Suppressor macrophage treated with lipopolysaccharide for 1 hour (primary cell): Measurements from ENCODE around the gene BUB3.
"Not testable (repeated sequence)": the region's sequence is repeated elsewhere in the genome, so short reads cannot be mapped to it uniquely, and the experiment has no call there.

Experiments
- DNase-seq, 3 donors: peaks; one replicate each; pipeline ENCODE4 v3.0.0-alpha.2; 2020 to 2022

The BUB3 gene

DNA sequence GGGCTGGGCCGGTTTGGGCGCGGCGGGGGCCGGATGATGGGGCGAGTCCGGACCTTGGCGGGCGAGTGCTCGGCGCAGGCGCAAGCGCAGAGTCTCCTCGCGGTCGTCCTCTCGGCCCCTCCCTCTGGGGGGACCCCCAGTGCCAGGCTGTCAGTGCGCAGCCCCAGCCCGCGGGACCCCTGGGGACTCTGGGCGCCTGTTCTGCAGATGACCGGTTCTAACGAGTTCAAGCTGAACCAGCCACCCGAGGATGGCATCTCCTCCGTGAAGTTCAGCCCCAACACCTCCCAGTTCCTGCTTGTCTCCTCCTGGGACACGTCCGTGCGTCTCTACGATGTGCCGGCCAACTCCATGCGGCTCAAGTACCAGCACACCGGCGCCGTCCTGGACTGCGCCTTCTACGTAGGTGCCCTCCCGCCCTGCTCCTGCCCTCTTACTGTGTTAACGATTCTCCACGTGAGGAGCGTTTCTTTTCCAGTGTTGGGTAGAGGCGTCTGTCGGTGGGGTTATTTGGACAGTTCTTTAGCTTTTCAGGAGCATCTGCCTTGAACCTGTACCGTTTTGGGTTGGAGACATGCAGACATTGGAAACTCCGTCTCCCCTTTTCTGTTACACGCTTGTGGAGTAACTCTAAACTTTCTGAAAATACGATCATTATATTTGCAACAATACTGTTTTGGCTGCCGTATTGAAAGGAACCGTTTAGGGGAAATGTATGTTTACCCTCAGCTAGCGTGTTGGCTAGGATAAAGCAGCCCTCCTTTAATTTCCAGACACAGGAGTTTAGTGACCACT, 706 bp downstream of the BUB3 start:
- DNase-seq, result peak in 2 of 3 donors; percentile 55 to 71

DNA sequence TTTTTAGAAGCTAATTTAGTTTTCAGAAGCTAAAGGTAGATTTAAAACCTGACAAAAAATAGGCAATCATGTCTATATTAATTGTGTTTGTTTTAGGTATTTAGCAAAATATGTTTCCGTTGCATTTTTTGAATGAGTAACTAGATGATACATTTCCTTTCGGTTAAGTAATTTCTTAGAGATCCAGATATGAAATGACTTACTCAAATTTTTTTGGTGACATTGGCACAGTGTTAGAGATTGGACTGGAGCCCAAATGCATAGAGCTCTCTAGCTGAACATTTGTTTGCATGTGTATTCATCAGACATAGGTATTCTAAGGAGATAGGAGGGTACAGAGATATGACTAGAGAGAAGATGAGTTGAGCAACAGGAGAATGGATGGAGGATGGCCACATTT, 1.9 kb downstream of the BUB3 start:
- DNase-seq, result no peak

DNA sequence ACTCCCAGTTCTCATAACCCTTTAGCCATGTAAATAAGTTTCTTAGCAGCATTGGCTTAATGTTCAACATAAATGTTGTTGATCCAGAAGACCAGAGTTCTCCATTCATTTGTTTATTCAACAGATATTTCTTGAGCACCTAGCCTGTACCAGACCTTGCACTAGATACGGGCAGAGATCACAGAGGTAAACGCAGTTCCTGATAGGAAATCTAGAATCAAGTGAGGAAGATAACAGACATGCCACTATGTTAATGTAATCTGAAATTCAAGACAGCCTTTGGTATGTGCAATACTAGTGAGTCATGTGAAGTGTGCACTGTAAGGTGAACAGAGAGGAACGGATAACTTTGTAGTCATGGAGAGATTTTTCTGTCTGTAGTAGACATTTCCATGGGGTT, 3.0 kb downstream of the BUB3 start:
- DNase-seq, result no peak

DNA sequence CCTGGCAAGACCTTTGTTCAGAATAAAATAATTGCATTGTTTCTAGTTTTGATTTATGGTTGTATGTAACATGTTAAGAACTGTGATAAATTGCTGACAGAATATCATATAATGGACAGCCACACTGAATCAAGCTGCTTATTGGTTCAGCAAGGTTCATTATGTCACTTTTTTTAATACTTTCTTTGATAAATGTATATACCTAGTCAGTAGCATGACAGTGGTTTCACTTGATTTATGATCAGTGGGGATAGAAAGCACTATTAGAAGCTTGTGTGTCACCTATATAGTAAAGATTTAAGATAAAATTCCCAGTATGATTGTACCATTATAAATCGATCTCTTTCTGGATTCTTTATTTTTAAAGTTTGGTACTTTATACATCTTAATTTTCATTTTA, 4.5 kb downstream of the BUB3 start:
- DNase-seq, result no peak

DNA sequence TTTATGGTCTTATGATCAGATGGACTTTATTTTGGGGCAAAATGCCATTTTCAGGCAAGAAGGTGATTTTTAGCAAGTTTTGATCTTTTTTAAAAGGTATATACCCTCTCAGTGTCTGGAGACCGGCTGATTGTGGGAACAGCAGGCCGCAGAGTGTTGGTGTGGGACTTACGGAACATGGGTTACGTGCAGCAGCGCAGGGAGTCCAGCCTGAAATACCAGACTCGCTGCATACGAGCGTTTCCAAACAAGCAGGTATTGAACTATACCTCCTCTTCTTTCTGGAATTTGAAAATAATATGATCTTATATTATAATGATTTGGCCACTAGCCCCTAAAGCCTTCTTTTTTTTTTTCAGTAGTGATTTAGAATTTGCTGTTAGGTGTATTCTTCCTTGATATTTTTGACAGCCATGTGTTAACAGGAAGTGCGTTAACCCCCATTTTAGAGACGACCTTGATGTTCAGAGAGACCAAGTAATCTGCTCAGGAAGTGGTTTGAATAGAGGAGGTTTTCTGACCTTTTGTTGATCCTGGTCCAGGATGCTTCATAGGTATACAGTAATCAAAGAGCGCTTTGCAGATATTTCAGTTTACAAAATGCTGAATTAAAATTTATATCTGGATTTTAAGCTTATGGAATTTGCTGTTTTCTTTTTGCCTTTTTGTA, 6.2 kb downstream of the BUB3 start:
- DNase-seq, result no peak

DNA sequence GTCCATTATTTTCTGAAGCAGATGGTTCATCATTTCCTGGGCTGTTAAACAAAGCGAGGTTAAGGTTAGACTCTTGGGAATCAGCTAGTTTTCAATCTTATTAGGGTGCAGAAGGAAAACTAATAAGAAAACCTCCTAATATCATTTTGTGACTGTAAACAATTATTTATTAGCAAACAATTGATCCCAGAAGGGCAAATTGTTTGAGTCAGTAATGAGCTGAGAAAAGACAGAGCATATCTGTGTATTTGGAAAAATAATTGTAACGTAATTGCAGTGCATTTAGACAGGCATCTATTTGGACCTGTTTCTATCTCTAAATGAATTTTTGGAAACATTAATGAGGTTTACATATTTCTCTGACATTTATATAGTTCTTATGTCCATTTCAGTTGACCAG, 10.1 kb downstream of the BUB3 start:
- DNase-seq, result no peak

DNA sequence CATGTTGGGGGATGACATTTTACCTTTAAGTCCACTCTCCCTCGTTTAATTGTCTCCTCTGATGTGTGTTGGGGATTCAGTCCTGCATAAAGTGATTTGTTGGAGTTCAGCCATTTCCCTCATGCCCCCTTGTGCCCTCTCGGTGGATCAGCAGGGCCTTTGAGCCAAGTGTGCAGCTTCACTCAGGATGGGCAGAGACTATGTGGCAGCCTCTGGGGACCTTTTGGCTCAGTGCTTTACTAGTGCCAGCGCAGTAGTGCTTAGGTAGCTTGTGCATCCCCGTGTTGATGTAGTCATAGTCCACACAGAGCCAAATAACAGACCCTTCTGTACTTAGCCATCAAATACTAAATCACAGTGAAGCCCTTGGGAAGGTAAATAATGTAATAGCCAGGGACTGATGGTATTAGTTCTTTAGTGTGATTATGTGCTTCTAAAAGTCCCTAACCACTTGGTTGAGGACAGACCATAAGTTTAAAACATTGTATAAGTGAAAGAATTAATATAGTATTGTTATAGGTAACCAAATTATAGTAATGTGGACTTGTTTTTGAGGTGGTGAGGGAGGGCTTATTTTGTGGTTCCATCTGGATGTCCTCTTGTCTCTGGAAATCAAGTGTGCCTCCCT, 11.4 kb downstream of the BUB3 start:
- DNase-seq, result no peak

DNA sequence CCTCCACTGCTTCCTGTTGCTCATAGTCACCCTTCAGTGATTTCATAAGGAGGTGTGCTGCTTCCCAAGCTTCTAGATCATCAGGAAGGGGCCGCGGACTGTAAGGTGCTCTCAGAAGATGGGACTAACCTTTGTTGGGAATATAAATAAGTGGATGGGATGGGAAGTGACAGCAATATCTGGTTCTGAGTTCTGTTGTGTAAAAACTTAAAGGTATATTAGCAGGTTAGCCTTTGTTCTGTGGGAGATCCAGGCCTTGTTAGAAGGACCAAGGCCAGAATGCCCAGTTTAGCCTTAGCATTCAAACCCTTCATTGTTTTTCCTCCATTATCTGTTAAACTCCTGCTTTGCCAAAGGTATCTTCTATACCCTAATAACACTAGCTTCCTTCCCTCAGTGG, 12.4 kb downstream of the BUB3 start:
- no peak for DNase-seq

DNA sequence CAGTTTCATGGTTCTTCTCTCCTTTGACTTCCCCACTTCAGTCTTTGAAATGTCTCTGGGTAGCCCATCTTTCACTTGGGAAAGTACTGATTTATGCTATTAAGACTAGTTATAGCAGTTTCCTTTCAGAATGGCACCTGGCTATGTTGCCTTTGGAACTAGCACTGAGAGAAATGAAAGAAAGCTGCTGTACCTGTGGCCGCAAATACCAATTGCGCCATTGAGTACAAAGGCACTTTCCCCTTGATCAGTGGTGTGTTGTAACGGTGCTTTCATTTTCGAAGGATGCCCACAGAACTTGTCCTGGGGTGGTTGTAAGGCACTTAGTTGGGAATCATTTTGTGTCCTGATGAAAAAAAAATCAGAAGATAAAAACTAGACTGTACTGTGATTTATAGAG, 16.8 kb downstream of the BUB3 start:
- no peak for DNase-seq

DNA sequence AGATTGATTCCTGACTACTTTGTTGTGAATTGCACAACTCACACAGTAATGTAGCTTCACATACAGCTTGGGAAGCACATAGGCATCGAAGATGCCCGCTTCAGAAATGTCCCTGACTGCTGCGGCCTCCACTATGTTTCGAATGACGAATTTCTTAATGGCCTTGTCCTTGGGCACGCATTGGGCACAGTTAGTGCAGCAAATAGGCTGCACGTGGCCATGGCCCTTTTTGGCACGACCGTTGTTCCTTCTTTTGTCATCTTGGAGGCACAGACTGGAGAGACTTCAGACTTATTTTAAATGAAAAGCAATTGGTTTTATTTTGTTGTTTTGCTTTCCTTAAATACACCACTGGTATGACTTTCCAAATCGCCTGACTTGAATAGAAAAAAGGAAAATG, 17.4 kb downstream of the BUB3 start:
- DNase-seq, result not testable (repeated sequence)

DNA sequence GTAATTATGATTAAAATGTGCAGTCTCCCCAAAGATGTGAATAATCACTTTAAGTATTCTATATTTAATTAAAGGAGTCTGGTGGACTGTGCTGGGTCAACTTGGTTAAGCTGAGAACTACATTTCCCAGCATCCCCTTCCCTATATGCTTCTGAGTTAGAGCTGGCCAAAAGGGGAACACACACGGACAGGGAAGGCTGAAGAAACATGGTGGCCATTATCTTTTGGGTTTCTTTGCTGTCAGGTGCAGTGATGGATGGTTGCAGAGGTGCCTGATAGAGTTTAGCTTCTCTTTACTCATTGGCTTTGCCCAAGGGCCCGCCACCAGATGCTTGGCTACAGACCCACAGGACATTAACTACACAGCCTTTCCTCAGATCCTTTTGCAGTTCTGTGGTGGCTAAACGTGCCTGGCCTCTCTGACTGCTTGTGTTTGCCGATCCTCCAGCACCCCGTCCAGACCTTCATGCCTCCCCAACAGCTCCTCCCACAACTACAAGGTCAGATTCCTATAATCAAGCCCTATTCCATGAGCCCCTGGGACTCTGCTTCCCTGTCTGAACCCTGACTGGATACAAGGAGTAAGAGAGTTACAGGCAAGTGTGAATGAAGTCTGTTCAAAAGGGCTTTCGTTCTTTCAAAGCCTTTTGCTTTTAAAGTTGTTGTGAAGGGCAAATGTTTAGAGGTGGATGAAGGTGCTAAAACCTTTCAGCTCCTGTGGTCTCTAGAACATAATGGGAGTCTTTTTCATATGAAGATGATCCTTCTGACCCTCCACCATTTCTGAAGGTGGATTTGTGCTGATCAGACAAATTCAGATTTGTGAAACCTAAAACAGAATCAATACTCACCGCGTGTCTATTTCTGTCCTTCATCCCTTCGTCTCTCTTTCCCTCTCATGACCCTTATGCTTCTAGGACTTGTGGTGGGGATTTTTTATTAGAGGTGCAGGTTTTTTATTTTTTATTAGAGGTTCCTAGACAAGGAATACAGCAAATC, 21.5 kb downstream of the BUB3 start:
- DNase-seq, result no peak

DNA sequence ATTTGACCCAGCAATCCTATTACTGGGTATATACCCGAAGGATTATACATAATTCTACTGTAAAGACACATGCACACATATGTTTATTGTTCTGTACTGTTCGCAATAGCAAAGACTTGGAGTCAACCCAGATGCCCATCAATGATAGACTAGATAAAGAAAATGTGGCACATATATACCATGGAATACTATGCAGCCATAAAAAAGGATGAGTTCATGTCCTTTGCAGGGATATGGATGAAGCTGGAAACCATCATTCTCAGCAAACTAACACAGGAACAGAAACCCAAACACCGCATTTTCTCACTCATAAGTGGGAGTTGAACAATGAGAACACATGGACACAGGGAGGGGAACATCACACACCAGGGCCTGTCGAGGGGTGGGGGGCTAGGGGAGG, 24.2 kb downstream of the BUB3 start:
- not testable (repeated sequence) for DNase-seq

DNA sequence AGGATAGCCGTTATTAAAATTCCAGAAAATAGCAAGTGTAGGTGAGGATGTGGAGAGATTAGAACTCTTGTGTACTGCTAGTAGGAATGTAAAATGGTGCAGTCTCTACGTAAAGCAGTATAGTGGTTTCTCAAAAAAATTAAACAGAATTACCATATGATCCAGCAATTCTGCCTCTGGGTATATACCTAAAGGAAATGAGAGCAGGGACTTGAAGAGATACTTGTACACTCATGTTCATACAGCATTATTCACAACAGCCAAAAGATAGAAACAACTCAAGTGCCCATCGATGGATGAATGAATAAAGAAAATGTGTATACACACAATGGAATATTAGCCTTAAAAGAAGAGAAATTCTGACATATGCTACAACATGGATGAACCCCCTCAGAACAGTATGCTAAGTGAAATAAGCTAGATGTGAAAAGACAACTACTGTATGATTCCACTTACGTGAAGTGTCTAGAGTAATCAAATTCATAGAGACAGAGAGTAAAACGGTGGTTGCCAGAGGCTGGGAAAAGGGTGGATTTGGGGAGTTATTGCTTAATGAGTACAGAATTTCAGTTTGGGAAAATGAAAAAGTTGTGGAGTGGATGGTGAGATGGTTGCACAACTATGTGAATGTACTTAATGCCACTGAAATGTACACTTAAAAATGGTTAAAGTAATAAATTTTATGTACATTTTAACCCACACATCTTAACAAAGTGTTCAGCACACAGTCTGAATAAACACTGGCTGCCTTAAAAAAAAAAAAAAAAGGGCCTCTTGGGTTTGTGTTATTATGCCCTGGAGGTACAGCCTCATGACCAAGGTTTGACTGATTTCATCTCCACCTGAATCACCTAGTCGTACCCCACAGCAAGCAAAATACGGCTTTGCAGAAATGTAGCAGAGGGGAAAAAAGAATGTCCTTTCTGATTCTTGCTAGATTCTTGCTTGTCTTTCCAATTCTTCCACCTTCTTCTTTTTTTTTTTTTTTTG, 26.2 kb downstream of the BUB3 start:
- no peak for DNase-seq

DNA sequence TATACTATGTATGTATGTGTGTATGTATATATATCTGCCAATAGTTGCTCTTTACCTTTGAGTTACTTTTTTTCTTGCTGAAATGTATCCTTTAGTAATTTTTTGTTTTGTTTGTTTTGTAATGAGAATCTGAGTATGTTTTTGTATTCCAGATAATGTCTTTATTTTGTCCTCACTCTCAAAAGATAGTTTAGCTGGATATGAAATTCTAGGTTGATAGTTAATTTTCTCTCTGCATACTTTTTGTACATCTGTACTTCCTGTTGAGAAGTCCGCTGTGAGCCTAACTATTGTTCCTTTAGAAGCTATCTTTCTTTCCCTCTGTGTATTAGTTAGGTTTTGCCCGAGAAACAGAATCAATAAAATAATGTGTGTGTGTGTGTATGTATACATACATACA, 29.5 kb downstream of the BUB3 start:
- no peak for DNase-seq

DNA sequence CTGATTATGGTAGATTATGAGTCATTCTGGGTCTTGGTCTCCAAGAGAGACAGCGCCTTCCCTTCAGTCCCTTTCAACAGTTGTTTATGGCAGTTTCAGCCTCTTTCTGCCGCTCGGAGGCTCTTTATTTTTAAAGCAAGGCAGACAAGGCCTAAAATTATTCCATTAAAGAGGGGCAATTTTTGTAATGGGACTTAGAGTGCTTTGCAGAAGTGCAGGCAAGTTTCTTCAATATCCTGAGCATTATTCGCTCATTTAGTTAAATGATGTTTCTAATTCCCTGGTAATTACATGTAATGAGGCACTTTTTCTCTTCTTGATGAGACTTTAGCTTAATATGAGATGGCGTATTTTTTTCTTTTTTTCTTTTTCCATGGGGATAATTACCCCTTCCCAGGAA, 33.6 kb downstream of the BUB3 start:
- no peak for DNase-seq

DNA sequence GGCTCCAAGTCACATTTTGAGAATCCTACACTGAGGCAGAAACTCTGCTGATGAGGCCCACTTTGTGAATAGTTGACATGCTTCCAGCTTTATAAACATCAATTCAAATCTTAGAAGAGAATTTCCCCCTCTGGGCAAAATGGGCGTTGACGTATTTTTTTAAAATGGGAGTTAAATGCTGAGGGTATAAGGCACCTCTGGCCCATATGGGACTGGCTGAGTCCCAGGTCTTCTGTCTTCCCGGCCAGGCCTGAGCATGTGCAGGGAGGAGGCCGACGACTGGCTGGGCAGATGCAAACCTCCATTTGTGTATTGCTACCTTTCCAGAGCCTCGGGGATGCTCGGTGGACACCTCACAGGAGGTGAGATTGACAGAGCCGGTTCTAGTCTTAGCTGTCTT, 37.7 kb downstream of the BUB3 start:
- DNase-seq, result no peak

DNA sequence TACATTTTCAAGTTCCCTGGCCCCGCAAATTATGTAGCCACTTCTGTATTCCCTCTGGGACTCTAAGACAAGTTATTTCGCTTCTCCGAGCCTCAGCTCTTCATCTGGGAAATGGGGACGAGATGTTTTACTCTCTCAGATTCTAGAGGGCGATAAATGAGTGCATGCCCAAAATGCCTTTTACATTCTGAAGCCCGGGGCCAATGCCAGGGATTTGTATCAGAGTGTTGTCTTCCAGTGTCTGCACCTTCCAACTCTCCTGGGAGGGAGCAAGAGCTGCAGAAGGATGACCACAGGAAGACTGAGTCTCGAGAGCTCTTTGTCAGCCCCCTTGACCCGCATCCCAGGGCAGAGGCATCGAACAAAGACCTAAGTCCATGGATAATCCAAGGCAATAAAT, 39.9 kb downstream of the BUB3 start:
- DNase-seq, result no peak

DNA sequence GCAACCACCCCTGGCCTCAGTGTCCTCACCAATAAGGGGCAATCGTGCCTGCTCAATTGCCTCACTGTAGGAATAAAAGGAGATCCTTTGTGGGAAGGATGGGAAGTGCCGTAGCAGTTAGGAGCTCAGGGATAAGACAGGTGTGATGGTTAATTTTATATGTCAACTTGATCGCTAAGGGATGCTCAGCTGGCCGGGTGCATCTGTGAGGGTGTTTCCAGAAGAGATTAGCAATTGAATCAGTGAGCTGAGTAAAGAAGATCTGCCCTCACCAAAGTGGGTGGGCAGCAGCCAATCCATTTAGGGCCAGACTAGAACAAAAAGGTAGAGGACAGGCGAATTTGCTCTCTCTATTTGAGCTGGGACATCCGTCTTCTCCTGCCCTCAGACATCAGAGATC, 46.3 kb downstream of the BUB3 start:
- no peak for DNase-seq

DNA sequence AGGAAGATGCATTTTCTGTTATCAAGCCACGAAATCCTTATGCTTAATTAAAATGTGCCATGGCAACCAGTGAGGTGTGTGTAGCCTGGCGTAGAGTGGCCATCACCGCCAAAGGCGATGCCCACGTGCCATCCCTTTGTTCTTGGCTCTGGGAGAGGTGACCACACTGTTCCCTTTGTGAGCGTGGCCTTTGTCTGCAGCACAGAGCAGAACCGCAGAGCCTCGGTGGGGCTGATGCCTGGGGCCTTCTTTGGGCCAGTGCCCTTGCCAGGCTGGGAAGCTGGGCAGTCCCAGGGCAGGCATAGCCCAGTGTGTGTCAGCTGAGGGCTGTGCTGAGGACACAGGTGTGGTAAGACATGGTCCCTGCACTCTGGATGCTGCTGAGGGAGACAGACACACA, 48.3 kb downstream of the BUB3 start:
- DNase-seq, result no peak

DNA sequence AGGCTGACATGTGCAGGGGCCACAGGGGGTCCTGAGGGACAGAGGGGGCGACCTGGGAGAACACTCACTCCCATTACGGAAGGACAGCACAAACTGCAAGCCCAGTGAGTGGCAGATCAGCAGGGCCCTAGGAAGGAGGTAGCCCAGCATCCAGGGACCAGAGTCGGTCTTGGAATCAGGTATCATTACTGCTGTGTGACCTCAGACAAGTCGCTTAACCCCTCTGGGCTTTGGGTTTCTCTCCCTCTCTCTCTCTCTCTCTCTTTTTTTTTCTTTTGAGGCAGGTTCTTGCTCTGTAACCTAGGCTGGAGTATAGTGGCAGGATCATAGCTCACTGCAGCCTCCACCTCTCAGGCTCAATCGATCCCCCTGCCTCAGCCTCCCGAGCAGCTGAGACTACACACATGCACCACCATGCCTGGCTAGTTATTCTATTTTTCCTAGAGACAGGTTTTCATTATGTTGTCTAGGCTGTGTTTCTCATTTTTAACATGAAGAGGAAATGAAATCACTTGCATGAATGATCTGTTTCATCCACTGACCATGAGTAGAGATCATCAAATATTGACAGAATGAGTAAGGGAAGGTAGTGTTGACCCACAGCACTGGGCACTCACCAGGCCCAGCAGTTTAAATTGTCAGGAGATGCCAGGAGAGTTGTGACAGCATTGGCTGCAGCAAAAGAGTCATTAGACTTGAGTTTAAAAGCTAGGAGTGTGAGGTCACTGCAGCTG, 49.4 kb downstream of the BUB3 start:
- DNase-seq, result no peak

DNA sequence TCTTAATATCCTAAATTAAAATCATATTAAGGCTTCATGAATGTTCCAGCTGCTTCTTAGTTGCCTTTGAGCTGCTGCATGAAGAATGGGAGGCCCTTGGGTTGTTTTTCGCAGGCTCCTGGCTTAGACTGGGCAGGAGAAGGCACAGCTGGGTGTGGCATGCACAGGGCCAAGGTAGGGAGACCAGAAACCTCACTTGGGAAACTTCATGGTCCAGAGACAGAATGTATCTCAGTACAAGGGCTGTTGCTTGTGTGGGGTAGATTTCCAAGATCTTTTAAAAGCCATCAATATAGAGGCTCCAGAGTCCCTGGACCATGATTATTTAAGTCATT, 49.9 kb downstream of the BUB3 start:
- no peak for DNase-seq
